Esophagus squamous epithelium (tissue), 4 donors: Measurements from ENCODE around the gene GPR34.

ENCODE experiments used
- POLR2A ChIP-seq, 4 donors: fragments of 450-650 bp; IDR thresholded peaks; one replicate each; pipeline ENCODE4 v1.6.1; 2017; ENCODE audit warnings: antibody characterized with exemption in 4 of 4, mild to moderate bottlenecking in 4 of 4, moderate library complexity in 3 of 4
- TF ChIP-seq, protein P1 (sequence below), 6 experiments: fragments of 450-650 bp in 4 of 6; fragments of 200-600 bp in 2 of 6; sonication (generic) in 2 of 6; IDR thresholded peaks; one replicate each; pipeline ENCODE4 v1.5.1; 2016 to 2019; ENCODE audit warnings: antibody characterized with exemption in 6 of 6, mild to moderate bottlenecking in 4 of 6, moderate library complexity in 4 of 6

DNA sequence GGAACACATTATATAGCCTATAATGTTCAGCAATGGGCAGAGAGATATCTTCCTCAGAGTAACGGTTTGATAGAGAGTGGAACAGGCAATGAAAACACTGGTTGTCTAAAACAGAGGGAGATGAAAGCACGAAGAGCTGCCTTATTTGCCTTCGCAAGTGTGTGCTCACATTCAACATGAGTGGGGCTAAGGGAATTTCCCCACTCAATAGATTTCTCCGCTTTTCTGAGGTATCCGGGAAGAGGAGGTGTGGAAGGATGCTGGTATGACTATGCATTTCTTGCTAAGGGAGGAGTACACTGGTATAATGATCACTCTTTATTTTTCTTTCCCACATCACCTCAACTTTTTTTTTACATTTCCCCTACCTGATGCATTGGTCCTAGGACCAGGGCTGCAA, 27.4 kb downstream of the GPR34 start:
- TF ChIP-seq, protein P1, sequence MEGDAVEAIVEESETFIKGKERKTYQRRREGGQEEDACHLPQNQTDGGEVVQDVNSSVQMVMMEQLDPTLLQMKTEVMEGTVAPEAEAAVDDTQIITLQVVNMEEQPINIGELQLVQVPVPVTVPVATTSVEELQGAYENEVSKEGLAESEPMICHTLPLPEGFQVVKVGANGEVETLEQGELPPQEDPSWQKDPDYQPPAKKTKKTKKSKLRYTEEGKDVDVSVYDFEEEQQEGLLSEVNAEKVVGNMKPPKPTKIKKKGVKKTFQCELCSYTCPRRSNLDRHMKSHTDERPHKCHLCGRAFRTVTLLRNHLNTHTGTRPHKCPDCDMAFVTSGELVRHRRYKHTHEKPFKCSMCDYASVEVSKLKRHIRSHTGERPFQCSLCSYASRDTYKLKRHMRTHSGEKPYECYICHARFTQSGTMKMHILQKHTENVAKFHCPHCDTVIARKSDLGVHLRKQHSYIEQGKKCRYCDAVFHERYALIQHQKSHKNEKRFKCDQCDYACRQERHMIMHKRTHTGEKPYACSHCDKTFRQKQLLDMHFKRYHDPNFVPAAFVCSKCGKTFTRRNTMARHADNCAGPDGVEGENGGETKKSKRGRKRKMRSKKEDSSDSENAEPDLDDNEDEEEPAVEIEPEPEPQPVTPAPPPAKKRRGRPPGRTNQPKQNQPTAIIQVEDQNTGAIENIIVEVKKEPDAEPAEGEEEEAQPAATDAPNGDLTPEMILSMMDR (IDR thresholded peaks at IDR 0.05), result no peak
- TF ChIP-seq POLR2A (IDR thresholded peaks at IDR 0.05), result no peak
